Fibroblast of peridontal ligament (primary cell): ENCODE data around the gene NLRP4.
A peak's percentile ranks its signal among the peaks of the same experiment; 100 is the strongest.

ENCODE experiments used
- DNase-seq: peaks from one replicate; pipeline ENCODE4 v3.0.0-alpha.2; 2010; ENCODE audit errors: extremely low read depth

The NLRP4 gene, protein sequence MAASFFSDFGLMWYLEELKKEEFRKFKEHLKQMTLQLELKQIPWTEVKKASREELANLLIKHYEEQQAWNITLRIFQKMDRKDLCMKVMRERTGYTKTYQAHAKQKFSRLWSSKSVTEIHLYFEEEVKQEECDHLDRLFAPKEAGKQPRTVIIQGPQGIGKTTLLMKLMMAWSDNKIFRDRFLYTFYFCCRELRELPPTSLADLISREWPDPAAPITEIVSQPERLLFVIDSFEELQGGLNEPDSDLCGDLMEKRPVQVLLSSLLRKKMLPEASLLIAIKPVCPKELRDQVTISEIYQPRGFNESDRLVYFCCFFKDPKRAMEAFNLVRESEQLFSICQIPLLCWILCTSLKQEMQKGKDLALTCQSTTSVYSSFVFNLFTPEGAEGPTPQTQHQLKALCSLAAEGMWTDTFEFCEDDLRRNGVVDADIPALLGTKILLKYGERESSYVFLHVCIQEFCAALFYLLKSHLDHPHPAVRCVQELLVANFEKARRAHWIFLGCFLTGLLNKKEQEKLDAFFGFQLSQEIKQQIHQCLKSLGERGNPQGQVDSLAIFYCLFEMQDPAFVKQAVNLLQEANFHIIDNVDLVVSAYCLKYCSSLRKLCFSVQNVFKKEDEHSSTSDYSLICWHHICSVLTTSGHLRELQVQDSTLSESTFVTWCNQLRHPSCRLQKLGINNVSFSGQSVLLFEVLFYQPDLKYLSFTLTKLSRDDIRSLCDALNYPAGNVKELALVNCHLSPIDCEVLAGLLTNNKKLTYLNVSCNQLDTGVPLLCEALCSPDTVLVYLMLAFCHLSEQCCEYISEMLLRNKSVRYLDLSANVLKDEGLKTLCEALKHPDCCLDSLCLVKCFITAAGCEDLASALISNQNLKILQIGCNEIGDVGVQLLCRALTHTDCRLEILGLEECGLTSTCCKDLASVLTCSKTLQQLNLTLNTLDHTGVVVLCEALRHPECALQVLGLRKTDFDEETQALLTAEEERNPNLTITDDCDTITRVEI

DNA sequence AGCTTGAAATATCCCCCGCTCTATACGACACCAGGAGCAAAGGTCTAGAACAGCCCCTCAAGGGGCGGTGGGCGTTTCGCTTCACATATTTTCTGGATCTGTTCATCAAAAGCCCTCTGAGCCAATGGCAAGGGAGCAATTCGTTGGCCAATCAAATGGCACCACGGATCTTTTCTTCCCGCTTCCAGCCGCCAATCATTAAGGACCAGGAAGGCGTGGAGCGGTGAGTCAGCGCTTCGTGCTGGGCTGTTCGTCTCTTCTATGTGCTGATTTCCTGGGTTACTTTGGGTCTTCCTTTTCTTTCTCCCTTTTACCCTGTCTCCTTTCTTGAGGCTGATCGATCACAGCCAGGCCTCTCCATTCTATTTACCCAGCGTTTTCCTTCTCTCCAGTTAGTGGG is at the start of gene NLRP4:
NLRP4 (plus strand) TSS at position 201 of the 400 bp plus-strand sequence. CDS start 15,541 bp downstream, outside the sequence.
- no peak for DNase-seq

GRCh38 chr19:55795021-55795420 is 41.3 kb upstream of the NLRP4 start:
- no peak for DNase-seq

DNA sequence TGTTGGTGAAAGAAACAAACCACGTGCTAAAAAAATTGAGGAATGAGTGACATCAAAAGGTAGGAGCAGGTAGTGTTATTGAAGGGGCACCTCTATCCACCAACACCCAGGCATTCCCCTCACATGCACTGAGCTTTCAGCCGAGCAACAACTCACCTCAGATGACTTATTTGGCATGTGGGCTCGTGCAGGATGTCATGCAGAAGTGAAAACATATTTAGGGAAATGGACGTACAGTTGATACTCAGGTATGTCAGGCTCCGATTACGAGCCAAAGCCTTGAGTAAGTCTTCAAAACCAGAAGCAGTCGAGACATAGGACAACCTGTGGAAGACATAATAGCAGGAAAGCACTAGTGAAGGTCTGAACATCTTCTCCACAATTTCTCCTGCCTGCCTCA is 34.9 kb upstream of the NLRP4 start:
- no peak for DNase-seq

DNA sequence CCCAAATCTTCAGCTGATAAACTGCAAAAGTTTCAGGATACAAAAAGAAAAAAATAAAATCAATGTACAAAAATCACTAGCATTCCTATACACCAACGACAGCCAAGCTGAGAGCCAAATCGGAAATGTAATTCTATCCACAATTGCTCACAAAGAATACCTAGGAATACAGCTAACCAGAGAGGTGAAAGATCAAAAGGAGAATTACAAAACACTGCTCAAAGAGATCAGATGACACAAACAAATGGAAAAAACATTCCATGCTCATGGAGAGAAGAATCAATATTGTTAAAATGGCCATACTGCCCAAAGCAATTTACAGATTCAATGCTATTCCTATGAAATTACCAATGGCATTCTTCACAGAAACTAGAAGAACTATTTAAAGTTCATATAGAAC is 34.1 kb upstream of the NLRP4 start:
- DNase-seq, result no peak

DNA sequence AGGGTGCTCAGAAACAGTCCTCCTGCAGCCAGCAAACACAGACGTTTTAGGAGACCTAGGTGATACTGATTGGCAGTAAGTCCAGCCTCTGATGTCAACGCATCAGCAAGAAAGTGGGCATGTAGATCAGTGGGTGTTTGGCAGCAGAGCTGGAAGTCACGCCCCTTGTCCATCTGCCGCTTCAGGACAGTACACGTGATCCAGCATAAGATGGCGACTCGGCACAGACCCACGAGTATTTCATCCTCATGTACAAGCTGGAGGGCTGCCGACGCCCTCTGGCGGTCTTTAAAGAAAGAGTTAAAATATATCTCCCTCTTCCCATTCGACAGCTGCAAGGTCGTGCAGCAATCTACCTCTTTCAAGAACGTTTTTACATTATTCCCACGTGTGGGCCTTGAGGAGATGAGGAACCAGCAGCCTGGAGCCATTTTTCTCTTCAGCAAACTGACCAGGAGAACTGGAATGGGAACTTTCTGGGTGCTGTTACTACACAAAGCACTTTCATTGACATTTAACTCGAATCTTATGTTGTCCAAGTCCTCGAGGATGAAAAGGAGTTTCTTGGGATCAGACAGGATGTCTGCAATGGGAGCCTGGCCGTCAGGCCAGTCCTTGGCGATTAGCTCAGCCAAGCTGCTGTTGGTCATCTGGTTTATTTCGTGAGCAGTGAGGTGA is 26.8 kb upstream of the NLRP4 start:
- peak; percentile 3 for DNase-seq

DNA sequence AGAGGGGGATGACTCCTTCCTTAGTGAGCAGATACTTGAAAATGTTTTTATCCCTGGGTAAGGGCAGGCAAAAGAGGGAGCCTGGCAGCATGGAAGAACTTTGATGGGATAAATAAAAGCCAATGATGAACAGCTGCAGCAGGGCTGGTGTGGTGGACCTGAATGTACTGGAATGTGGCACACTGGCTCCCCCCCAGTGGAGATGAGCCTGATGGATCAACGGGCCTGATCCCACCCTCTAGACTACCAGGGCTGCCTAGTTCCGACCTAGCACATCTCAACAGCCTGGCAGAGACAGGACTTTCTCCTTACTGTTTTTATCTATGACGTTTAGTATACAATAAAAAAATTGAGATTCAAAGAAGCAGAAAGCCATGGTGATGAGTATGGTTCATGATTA is 25.0 kb upstream of the NLRP4 start:
- DNase-seq, result no peak

DNA sequence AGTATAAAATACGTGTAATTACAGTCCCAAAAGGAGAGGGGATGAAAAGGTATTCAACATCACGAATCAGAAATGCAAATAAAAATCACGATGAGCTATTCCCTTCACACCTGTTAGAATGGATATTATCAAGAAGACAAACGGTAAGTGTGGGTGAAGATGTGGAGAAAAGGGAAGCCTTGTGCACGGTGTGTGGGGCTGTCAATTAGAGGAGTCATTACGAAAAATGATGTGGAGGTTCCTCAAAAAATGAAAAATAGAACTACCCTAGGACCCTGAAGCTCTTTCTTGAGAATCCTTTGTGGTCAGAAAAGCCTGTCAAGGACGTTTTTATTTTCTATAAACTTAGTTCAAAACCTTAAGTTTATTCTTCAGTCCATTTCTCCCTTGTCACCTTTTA is 23.9 kb upstream of the NLRP4 start:
- no peak for DNase-seq

DNA sequence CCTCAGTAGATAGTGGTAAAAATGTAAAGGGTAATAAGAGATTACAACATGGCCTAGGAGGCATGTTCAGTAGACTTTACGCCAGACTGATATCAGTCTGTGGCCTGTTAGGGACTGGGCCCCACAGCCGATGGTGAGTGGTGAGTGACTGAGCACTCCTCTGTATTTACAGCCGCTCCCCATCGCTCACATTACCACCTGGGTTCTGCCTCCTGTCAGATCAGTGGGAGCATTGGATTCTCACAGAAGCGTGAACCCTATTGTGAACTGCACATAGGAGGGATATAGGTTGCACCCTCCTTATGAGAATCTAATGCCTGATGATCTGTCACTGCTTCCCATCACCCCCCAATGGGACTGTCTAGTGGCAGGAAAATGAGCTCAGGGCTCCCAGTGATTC is 22.4 kb upstream of the NLRP4 start:
- DNase-seq, result no peak

DNA sequence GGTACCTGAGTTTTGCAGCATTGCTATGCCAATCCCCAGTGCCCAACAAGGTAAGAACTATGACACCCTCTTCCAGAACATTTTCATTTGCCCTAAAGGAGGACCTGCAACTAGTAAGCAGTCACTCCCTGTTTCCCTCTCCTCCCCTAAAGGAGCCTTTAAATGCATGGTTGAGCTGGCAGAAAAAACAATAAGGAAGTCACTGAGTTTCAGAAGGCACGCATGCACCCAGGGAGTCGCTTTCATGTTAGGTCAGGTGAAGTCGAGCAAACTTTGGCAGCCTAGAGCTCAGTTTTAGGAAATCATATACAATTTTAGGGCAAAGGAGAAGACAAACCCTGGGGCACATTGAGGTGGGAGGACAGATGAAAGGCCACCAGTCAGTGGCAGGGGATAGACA is 16.3 kb upstream of the NLRP4 start:
- no peak for DNase-seq

GRCh38 chr19:55830656-55831055 is 5.7 kb upstream of the NLRP4 start:
- no peak for DNase-seq

DNA sequence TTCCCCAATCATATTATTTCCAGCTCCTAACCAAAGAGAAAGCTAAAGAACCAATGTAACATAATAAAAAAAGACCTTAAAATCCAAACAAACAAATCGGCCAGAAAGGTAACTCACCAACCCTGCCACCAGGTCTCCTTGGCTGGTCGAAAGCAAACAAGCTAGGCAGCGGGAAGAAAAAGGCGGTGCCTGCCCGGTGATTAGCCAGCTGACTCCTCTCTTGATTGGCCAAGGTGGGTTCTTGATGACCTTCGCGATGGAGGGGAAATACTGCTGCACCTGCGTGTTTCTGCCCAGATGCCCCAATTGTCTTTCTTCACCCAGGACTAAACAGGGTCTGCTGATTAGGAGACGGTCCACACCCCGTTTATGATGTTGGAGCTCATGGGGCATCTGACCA is 4.5 kb upstream of the NLRP4 start, which contains the start of gene NLRP11:
NLRP11 (minus strand) TSS at position 154 of the 400 bp plus-strand sequence. CDS start 13,825 bp downstream, outside the sequence.
- DNase-seq, result no peak

DNA sequence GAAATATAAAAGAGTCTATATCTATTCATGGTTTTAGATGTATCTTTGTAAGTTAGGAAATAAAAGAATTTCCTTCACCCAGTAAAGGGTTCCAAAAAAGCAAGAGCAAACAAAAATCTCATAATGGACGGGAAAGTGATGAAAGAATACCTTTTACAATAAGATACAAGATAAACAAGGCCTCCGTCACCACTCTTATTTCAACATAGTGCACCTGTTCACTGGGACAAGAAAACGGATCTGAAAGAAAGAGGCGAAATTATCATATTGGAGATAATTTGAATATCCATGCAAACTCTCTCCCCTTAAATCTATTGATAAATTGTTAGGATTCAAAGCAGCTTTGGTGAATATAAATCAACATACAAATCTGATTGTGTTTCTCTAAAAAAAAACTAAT is 3.7 kb upstream of the NLRP4 start:
- DNase-seq, result no peak

- no peak for DNase-seq
These were observed 1.9 kb downstream of the NLRP4 start for GRCh38 chr19:55838251-55838650.

DNA sequence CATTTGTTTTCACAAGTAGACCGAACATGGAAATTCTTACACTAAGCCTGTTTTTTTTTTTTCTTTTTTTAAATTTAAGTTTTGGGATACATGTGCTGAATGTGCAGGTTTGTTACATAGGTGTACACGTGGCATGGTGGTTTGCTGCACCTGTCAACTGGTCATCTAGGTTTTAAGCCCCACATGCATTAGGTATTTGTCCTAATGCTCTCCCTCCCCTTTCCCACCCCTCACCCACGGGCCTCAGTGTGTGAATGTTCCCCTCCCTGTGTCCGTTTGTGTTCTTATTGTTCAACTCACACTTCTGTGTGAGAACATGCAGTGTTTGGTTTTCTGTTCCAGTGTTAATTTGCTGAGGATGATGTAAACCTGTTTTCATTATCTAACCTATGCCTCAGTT is 2.6 kb downstream of the NLRP4 start:
- no peak for DNase-seq

GRCh38 chr19:55855160-55855559 is 18.8 kb downstream of the NLRP4 start:
- DNase-seq, result no peak

GRCh38 chr19:55857149-55857548 is 20.8 kb downstream of the NLRP4 start:
- no peak for DNase-seq

GRCh38 chr19:55857974-55858373 is 21.6 kb downstream of the NLRP4 start:
- no peak for DNase-seq

DNA sequence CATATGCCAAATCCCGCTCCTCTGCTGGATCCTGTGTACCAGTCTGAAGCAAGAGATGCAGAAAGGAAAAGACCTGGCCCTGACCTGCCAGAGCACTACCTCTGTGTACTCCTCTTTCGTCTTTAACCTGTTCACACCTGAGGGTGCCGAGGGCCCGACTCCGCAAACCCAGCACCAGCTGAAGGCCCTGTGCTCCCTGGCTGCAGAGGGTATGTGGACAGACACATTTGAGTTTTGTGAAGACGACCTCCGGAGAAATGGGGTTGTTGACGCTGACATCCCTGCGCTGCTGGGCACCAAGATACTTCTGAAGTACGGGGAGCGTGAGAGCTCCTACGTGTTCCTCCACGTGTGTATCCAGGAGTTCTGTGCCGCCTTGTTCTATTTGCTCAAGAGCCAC is 22.1 kb downstream of the NLRP4 start:
- DNase-seq, result no peak

GRCh38 chr19:55858969-55859368 is 22.6 kb downstream of the NLRP4 start:
- no peak for DNase-seq

DNA sequence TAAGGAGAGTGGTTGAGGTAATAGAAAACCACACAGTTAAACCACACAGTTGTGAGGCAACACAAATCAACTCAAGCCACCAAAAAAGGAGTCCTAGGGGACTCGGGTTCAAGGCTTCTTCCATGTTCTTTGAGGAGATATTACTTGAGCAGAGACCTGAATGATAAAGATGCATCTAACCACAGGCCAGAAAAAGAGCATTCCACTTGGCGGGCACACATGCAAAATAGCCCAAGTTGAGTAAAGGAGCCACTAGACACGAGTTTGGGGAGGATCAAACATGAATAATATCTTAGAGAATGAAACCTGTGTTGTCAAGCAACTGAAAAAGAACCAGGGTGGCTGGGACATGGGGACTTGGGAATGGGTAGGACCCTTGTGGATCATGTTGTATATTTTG is 30.2 kb downstream of the NLRP4 start:
- DNase-seq, result no peak

DNA sequence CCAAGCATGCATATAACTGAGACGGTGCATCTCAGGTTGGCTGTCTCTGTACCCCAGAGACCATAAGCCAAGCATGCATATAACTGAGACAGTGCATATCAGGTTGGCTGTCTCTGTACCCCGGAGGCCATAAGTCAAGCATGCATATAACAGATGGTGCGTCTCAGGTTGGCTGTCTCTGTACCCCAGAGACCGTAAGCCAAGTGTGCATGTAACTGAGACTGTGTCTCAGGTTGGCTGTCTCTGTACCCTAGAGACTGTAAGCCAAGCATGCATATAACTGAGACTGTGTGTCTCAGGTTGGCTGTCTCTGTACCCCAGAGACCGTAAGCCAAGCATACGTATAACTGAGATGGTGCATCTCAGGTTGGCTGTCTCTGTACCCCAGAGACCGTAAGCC is 30.8 kb downstream of the NLRP4 start:
- DNase-seq, result no peak

GRCh38 chr19:55870736-55871135 is 34.4 kb downstream of the NLRP4 start:
- DNase-seq, result no peak
